ENCODE data around the gene ATP5F1A.
"Not testable (repeated sequence)": the region's sequence is repeated elsewhere in the genome, so short reads cannot be mapped to it uniquely, and the experiment has no call there.

ATP5F1A gene

DNA sequence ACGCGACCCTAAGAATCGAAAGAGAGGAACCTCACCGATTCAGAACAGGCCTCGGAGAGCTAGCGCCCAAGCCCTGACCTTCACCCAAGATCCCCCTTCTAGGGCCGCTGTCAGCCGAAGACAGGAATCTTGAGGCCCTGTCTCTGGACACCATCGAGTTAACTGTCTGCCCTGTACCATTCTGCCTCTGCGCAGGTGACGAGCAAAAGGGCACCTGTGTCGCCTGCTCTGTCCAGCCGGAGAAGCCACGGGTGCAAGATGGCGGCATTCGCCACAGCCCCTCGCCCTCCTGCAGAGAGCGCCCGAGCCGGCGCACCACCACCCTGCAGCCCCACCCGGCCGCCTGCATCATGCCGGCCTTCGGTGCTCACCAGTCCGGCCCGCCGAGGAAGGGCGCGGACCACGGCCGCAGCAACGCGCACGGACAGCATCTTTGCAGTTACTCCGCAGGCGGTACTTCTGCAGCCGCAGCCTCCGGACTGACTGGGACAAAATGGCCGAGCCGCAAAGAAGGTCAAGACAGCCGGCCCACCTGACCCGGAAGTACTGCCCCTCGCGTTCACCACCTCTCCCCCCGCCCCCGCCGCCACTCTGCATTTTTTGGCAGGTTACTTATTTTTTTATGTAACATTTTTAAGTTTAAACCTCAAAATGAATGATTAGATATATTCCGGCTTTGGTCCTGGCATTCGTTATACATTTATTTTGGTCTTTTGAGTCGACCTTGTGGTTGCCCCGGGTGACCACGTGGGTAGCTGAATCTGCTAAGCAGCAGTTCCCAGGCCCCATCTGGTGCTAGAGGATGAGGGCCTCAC is at the start of gene ATP5F1A:
TSS of gene ATP5F1A (minus strand) at position 496 of the 815 bp plus-strand sequence. CDS start at position 431, 65 bp downstream.
- peak; percentile 65 for DNase-seq

DNA sequence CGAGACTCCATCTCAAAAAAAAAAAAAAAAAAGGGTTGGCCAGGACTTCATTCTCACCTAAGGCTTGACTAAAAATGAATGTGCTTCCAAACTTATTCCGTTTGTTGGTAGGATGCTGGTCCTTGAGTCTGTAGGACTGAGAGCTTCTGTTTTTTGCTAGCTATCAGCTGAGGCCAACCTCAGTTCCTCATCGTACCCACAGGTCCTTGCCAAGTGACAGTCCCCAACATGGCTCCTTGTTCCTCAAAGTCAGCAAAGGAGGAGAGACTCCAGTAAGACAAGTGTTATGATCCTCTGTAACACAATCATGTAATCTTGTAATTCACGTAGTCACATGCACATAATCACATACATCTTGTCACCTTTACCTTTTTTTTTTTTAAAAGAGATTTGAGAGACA is 43.1 kb upstream of the ATP5F1A start:
- DNase-seq, result no peak

DNA sequence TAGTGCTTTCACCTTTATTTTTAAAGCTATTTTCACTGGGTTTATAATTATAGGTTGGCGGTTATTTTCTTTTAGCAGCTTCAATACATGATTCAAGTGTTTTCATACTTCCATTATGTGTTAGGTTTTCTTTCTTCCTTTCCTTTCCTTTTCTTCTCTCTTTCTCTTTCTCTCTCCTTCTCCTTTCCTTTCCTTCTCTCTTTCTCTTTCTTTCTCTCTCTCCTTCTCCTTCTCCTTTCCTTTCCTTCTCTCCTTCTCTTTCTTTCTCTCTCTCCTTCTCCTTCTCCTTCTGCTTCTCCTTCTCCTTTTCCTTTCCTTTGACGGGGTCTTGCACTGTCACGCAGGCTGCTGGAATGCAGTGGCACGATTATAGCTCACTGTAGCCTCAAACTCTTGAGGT is 42.1 kb upstream of the ATP5F1A start:
- DNase-seq, result no peak

DNA sequence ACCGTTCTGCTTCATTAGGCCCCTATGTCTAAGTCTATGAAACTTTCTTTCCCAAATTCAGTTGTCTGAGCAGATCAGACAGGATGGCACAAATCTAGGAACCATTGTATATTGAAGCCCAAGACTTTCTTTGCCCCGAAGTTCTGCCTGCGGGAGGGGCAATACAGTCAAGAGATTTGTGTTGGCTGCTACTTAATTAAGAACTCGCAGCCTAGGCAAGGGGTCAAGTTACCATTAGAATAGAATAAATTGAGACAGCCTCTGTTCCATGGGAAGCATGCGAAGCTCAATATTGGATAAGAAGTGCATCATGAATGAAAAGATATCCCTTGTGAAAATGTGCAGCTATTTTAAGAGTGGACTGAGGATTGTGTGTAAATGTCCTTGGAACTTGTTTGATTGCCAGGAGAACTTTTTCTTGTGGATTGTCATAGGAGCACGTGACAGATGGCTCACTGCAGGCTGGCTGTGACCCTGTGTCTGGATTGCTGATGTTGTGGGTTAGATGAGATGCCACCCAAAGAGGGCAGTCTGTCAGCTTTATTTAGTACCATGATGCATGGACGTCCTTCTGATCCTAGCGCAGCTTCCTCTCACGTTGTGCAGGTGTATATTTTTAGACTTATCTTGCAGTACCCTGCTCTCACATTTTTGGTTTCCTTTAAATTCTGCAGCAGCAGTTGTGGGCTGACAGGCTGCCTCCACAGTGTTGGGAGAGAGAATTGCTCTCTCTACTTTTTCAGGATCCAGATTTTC is 37.0 kb upstream of the ATP5F1A start:
- DNase-seq, result no peak

DNA sequence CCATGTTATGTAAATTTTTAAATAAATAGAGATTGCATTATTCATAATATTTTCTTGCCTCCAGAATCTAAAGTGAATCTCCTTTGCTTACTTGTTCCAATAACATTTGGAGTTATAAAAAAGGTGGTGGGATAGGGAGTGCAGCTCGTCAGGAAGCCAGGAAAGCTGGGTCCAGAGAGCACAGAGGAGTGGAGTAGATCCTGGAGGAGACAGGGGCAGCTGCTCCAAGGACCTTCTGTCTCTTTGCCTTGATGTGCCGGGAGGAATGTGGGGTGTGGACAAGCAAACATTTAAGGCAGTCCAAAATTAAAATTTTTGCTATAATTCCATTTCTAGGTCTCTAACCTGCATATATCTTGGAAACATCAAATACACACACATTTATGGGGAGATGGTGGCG is 35.4 kb upstream of the ATP5F1A start:
- DNase-seq, result no peak

DNA sequence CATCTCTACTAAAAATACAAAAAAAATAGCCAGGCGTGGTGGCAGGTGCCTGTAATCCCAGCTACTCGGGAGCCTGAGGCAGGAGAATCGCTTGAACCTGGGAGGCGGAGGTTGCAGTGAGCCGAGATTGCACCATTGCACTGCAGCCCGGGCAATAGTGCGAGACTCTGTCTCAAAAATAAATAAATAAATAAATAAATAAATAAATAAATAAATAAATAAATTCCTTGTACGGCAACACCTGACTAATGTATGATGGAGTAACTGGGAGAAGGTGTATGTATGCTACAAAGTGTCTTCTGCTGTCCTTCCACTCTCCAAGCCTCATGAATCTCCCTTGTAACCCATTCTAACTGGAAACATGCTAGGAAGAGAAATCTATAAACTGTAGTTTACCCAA is 32.5 kb upstream of the ATP5F1A start:
- not testable (repeated sequence) for DNase-seq

DNA sequence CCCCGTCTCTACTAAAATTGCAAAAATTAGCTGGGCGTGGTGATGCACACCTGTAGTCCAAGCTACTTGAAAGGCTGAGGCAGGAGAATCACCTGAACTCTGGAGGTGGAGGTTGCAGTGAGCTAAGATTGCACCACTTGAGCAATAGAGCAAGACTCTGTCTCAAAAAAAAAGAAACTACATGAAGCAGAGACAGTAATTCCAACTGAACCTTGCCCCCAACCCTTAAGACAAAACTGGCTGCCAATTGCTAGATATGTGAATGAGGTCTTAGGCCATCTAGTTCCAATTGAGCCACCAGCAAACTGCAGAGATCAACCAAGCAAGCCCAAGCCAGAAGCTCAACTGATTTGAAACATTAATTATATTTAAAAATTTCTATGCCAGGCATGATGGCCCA is 32.0 kb upstream of the ATP5F1A start:
- DNase-seq, result no peak

DNA sequence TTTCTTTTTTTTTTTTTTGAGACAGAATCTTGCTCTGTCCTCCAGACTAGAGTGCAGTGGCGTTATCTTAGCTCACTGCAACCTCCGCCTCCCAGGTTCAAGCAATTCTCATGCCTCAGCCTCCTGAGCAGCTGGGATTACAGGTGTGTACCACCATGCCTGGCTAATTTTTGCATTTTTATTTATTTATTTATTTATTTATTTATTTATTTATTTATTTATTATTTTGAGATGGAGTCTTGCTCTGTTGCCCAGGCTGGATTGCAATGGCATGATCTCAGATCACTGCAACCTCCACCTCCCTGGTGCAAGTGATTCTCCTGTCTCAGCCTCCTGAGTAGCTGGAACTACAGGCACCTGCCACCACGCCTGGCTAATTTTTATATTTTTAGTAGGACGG is 28.5 kb upstream of the ATP5F1A start:
- not testable (repeated sequence) for DNase-seq

DNA sequence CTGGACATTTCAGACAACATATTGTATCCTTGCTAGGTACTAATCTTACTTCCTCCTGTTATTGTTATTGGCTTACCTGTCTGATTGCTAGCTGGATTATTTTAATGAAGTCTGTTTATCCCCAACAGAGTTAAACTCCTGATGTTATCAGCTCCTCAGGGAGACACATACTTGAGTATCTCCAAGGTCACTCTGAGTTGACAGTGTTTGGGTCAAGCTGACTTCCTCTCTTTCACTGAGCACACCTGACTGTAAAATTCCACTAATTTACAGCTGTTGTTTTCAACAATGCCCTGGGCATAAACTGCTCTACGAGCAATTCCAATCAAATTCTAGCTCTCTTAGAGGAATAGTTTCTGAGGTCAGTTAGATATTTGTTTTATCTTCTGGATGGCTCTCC is 15.7 kb upstream of the ATP5F1A start:
- no peak for DNase-seq

DNA sequence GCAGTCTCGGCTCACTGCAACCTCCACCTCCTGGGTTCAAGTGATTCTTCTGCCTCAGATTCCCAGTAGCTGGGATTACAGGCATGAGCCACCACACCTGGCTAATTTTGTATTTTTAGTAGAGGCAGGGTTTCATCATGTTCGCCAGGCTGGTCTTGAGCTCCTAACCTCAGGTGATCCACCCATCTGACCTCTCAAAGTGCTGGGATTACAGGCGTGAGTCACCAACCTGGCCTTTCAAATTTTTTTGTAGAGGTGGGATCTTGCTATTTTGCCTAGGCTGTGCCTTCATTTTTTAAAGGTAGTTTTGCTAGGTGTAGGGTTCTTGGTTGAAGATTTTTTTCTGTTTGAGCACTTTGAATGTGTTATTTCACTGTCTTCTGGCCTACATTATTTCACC is 12.3 kb upstream of the ATP5F1A start:
- DNase-seq, result no peak

DNA sequence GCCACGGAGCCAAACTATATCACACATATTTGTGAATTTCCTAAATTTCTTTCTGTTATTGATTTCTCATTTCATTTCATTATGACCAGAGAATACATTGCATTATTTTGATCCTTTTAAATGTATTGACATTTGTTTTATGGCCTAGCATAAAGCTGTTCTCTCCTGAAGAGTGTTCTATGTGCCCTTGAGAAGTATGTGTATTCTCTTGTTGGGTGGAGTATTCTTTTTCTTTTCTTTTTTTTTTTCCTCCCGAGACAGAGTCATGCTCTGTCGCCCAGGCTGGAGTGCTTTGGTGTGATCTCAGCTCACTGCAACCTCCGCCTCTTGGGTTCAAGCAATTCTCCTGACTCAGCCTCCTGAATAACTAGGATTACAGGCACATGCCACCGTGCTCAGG is 11.3 kb upstream of the ATP5F1A start:
- DNase-seq, result no peak

DNA sequence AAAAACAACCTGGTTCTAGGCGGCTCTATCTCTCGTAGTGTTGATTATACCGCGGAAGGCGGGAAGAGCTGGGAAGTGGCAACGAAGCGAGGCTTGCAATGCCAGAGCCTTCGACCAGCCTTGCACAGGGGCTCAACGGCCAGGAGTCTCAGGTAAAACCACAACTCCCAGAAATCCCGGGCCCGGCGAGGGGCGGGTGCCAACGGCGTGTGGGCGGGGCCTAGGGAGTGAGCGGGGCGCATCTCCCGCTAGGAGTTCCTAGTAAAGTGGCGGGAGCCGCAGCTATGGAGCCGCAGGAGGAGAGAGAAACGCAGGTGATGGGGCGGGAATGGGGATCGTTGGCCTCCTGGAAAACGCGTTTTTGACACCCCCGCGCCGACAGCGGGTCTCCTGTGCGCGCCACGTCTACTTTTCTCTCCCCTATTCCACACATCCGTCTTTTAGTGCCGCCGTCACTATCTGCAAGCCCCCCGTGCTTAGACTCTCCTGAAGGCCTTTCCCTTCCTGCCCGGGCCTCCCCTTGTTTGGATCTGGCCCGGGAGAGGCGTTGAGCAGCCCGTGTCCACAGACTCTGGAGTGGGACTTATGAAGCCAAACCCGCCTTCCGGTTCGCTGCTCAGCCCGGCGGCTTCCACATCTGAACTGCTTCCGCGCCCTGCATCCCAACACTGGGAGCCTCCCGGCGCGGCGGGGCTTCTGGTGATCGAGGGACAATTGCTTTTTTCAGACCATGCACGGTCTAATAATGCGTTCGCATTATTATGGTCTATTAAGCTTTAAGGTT is 6.2 kb upstream of the ATP5F1A start, which contains the start of gene HAUS1:
TSS of gene HAUS1 (plus strand) at position 258 of the 784 bp plus-strand sequence. CDS start at position 285, 27 bp downstream.
- peak; percentile 78 for DNase-seq

DNA sequence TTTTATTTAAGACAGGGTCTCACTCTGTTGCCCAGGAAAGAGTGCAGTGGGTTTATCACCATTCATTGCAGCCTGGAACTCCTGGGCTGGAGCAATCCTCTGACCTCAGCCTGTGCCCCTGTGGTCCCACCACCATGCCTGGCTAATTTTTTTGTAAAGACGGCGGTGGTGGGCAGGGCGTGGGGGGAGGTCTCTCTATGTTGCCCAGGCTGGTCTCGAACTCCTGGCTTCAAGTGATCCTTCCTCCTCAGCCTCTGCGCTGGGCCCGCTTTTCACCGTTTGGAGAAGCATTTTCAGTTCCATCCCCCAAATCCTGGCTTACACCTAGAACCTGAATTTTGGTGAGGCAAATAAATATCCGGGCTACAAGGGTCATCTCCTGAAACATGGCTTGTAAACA is 1.4 kb upstream of the ATP5F1A start:
- no peak for DNase-seq

DNA sequence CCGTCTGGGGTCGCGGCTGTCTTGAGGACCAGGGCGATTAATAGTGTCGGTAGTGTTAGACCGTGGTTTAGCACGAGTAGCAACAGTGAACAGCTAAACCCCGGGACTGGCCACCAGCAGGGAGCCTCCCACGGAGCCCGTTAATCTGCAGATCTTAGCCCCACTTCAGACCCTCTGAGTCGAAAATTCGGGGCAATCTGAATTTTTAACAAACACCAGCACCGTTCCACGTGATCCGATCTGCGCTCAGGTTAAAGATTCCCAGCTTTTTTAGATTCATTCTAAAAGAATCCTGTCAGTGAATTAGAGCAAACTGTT is 479 bp upstream of the ATP5F1A start:
- DNase-seq, result no peak

DNA sequence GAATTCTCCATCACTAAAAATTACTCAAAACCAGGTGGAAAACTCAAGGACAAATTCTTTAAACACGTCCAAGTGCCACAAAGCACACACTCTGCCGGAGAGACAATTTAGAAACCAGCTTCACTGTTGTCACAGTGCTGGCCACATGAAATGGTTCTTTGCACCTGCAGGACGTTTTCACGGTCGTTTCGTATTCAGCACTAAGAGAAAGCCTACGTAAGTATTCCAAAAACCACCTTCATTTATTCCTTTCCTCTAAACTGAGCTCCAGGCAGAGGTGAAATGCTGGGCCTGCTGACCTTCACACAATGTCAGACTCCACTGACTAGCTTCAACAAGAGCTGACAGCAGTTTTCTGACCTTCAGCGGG is 680 bp downstream of the ATP5F1A start:
- no peak for DNase-seq

DNA sequence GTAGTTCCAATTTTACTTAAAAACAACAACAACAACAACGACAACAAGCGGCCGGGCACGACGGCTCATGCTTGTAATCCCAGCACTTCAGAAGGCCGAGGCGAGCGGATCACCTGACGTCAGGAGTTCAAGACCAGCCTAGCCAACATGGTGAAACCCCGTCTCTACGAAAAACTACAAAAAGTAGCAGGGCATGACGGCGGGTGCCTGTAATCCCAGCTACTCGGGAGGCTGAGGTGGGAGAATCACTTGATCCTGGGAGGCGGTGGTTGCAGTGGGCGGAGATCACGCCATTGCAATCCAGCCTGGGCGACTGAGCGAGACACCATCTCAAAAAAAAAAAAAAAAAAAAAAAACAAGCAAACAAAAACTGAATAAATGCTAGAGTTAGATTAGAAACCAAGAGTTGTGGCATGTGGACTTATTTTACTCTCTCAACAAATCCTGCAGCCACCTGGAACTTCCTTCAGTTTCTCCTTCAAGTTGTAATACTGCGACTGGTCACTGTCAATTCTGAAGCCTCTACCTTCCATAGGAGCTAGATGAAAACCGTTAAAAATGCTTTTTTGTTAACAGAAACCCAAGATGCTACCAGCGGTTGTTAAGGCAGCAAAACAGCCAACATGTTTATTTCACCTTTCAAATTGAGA is 1.3 kb downstream of the ATP5F1A start:
- no peak for DNase-seq

DNA sequence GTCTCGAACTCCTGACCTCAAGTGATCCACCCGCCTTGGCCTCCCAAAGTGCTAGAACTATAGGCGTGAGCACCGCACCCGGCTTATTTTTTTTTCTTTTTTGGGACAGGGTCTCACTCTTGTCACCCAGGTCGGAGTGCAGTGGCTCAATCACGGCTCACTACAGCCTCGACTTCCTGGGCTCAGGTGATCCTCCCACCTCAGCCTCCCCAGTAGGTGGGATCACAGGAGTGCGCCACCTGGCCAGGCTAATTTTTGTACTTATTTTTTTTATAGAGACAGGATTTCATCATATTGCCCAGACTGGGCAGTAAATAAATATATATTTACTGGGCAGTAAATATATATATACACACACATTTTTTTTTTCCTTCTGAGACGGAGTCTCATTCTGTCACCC is 2.6 kb downstream of the ATP5F1A start:
- no peak for DNase-seq

DNA sequence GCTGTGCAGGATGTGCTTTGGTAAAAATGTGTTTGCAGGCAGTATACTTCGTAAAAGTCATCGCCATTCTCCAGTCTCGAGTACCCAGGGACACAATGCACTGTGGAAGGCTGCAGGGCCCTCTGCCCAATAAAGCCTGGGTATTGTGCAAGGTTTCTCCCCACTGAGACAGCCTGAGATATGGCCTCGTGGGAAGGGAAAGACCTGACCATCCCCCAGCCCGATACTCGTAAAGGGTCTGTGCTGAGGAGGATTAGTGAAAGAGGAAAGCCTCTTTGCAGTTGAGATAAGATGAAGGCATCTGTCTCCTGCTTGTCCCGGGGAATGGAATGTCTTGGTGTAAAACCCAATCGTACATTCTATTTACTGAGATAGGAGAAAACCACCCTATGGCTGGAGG is 9.6 kb downstream of the ATP5F1A start:
- DNase-seq, result not testable (repeated sequence)

DNA sequence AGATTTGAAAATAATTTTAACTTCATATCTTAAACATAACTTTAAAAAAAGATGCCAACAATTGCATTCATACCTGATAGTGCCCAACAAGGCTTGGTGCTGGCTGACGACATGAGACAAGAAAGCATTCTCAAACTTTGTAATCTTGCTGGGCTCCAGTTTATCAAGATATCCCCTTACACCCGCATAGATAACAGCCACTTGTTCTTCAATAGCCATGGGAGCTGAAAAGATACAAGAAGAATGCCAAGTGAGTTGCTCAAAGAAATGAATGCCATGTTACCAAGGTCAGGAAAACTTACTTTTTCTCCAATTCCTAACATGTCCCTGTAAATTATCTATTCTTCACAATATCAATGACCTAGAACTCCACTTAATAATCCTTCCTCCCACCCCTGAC is 13.7 kb downstream of the ATP5F1A start:
- DNase-seq, result no peak

DNA sequence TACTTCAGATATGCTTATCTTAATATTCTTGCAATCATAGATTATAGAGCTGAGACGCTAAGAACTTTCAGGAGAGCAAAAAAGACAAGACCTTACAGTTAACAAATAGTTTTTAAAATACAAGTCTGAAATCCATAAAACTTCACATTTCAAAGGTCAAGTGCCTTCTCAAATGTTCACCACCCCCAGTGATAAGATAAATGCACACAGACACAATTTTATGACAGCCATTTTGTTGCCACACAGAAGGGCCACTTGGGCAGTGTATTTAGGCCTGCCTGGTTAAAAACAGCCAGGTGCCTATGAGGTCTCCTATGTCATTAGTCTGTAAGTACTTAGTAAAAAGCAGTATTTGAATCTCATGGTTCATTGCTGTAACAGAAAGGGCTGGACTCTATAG is 17.9 kb downstream of the ATP5F1A start:
- DNase-seq, result no peak

DNA sequence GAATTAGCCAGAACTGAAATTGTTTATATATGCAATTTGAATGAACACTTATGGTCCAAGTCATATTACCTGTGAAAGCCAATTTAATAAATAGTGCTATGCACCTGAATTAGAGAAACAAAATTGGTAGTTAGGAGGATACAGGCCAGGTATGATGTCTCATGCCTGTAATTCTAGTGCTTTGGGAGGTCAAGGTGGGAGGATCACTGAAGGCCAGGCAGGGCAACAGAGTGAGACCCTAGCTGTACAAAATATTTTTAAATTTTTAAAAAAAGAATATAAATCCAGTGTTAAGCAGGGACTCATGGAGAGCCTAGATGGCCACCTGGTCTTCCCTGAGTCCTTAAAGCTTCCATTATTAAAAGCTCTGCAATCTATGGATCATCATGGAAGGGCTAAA is 18.8 kb downstream of the ATP5F1A start:
- no peak for DNase-seq

DNA sequence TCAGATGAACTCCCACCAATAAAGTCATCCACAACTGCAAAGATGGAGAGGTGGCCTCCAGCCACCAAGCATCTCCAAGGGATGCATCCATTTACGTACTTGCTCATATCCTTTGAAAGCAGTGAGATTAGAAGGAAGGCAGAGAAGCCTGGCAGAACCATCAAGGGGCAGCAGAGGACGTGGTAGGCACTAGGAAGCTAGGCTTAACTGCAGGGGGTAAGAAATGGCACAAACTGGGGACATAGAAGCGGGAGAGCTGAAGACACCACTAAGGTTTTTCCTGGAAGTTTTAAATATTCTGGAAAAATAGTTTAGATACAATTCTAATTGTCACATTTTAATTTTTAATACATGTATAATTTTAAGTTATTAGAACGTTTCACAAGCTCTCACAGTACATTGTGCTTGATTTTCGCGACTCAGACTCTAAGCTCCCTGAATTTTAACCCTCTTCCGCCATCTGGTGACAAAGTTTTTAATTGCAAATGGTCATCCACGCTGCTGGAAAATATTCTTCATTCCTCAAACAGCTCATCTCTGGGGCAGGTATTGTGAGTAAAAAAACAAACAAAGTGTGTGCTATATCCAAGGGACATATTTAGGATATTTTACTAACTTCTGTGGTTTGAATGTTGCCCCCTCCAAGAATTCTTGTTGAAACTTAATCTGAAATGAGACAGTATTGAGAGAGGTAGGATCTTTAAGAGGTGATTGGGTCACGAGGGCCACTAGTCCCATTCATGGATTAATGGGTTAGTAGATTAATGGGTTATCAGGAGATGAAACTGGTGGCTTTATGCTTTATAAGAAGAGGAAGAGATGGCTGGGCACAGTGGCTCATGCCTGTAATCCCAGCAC is 24.4 kb downstream of the ATP5F1A start:
- peak; percentile 27 for DNase-seq

Data from GDM1 (cell line).